Right cardiac atrium (tissue), 5 donors: ENCODE measurements around the gene LMNA. TPM values are rescaled to one million over a fixed set of nuclear protein-coding genes. Genes with fewer than 3 reads are reported as not detected.

Experiments used
- polyA plus RNA-seq: library from polyadenylated mRNA; stranded (reverse); fragments of 200-250 nt; gene quantifications from one replicate; pipeline ENCODE4 v1.2.3, GENCODE V29; 2013
- total RNA-seq, 4 donors: library from RNA; stranded (reverse); fragmentation: NEBNext Ultra II Directional; extraction: Animal tissue kit (Norgen Biotek cat#: 25700); gene quantifications; one replicate each; pipeline ENCODE4 v1.2.1, GENCODE V29; 2021
- donor health status: healthy with polysubstance abuse.
- donor health status: DM: no; HTN: yes; CAD: no.
- donor health status: DM: no; HTN: no; CAD: no.
- donor health status: DM: no; HTN: yes; CAD: no; lungs with severe emphysema.
- donor health status: DM: yes; HTN: yes; CAD: no.

The LMNA gene
- total and polyA plus RNA-seq, 5 donors: 238 to 451 (median 272) TPM

Other genes with a start within 250 kb of the LMNA start
- 10 to 100 TPM; 21.6 to 26.2 (median 22.5) TPM for gene RIT1, start 203.4 kb upstream of the LMNA start, total RNA-seq
- gene RIT1, start 203.4 kb upstream of the LMNA start, polyA plus RNA-seq: 9.4 TPM
- 10 to 100 TPM; 24.0 to 29.3 (median 28.8) TPM for gene KHDC4, start 180.3 kb upstream of the LMNA start, total RNA-seq
- gene KHDC4, start 180.3 kb upstream of the LMNA start, polyA plus RNA-seq: 20.0 TPM
- gene RXFP4, start 173.1 kb upstream of the LMNA start, total RNA-seq: not detected
- not detected for gene RXFP4, start 173.1 kb upstream of the LMNA start, polyA plus RNA-seq
- gene ARHGEF2, start 136.2 kb upstream of the LMNA start, total RNA-seq: 10 to 100 TPM; 56.6 to 75.7 (median 66.7) TPM
- 34.9 TPM for gene ARHGEF2, start 136.2 kb upstream of the LMNA start, polyA plus RNA-seq
- 100 to 1,000 TPM in 1 of 4 donors, 10 to 100 TPM in 3; 82.0 to 112 (median 93.1) TPM for gene SSR2, start 93.8 kb upstream of the LMNA start, total RNA-seq
- 93.3 TPM for gene SSR2, start 93.8 kb upstream of the LMNA start, polyA plus RNA-seq
- 10 to 100 TPM; 23.9 to 28.7 (median 27.0) TPM for gene UBQLN4, start 60.9 kb upstream of the LMNA start, total RNA-seq
- gene UBQLN4, start 60.9 kb upstream of the LMNA start, polyA plus RNA-seq: 13.7 TPM
- 10 to 100 TPM; 43.8 to 55.2 (median 51.5) TPM for gene LAMTOR2, start 59.9 kb upstream of the LMNA start, total RNA-seq
- gene LAMTOR2, start 59.9 kb upstream of the LMNA start, polyA plus RNA-seq: 100 TPM
- not detected for gene RAB25, start 53.6 kb upstream of the LMNA start, total RNA-seq
- gene RAB25, start 53.6 kb upstream of the LMNA start, polyA plus RNA-seq: 0.07 TPM
- under 1 TPM; 0.17 to 0.33 (median 0.19) TPM for gene MEX3A, start 32.2 kb upstream of the LMNA start, total RNA-seq
- gene MEX3A, start 32.2 kb upstream of the LMNA start, polyA plus RNA-seq: 0.25 TPM
- 1 to 10 TPM; 2.3 to 3.4 (median 2.7) TPM for gene SEMA4A, start 38.9 kb downstream of the LMNA start, total RNA-seq
- gene SEMA4A, start 38.9 kb downstream of the LMNA start, polyA plus RNA-seq: 3.7 TPM
- gene SLC25A44, start 79.4 kb downstream of the LMNA start, total RNA-seq: 10 to 100 TPM; 14.2 to 21.5 (median 15.7) TPM
- 8.6 TPM for gene SLC25A44, start 79.4 kb downstream of the LMNA start, polyA plus RNA-seq
- 10 to 100 TPM; 55.3 to 62.9 (median 59.5) TPM for gene PMF1, start 98.3 kb downstream of the LMNA start, total RNA-seq
- 93.6 TPM for gene PMF1, start 98.3 kb downstream of the LMNA start, polyA plus RNA-seq
- under 1 TPM in 3 of 4 donors, not detected in 1; 0.54 to 0.92 (median 0.66) TPM for gene BGLAP, start 127.5 kb downstream of the LMNA start, total RNA-seq
- 0.45 TPM for gene BGLAP, start 127.5 kb downstream of the LMNA start, polyA plus RNA-seq
- 1 to 10 TPM in 2 of 4 donors, under 1 TPM in 2; 0.68 to 1.5 (median 0.95) TPM for gene PAQR6, start 133.3 kb downstream of the LMNA start, total RNA-seq
- 1.3 TPM for gene PAQR6, start 133.3 kb downstream of the LMNA start, polyA plus RNA-seq
- gene SMG5, start 168.1 kb downstream of the LMNA start, total RNA-seq: 10 to 100 TPM; 55.2 to 73.6 (median 62.2) TPM
- gene SMG5, start 168.1 kb downstream of the LMNA start, polyA plus RNA-seq: 55.3 TPM
- 1 to 10 TPM in 3 of 4 donors, under 1 TPM in 1; 0.95 to 2.4 (median 1.9) TPM for gene TMEM79, start 169.6 kb downstream of the LMNA start, total RNA-seq
- 1.9 TPM for gene TMEM79, start 169.6 kb downstream of the LMNA start, polyA plus RNA-seq
- 10 to 100 TPM; 19.8 to 28.4 (median 25.5) TPM for gene GLMP, start 181.0 kb downstream of the LMNA start, total RNA-seq
- 22.0 TPM for gene GLMP, start 181.0 kb downstream of the LMNA start, polyA plus RNA-seq
- gene VHLL, start 184.6 kb downstream of the LMNA start, total RNA-seq: not detected
- not detected for gene VHLL, start 184.6 kb downstream of the LMNA start, polyA plus RNA-seq
- gene CCT3, start 223.6 kb downstream of the LMNA start, total RNA-seq: 100 to 1,000 TPM; 126 to 151 (median 138) TPM
- gene CCT3, start 223.6 kb downstream of the LMNA start, polyA plus RNA-seq: 125 TPM
- gene TSACC, start 223.8 kb downstream of the LMNA start, total RNA-seq: not detected
- 0.38 TPM for gene TSACC, start 223.8 kb downstream of the LMNA start, polyA plus RNA-seq